HS-5 (cell line): Measurements from ENCODE around the gene PRR15.
"Not testable (repeated sequence)": the region's sequence is repeated elsewhere in the genome, so short reads cannot be mapped to it uniquely, and the experiment has no call there.

Experiments
- DNase-seq: peaks from one replicate; pipeline ENCODE4 v3.0.0-alpha.2; 2012; ENCODE audit warnings: low read depth

Gene PRR15

GRCh38 chr7:29563590-29564495 is at the start of gene PRR15:
TSS of gene PRR15 (plus strand) at chr7:29563835. CDS start at chr7:29566330, 2,495 bp downstream.
- DNase-seq: no peak

GRCh38 chr7:29516491-29516890 is 47.1 kb upstream of the PRR15 start:
- DNase-seq: no peak

GRCh38 chr7:29518616-29519015 is 45.0 kb upstream of the PRR15 start:
- DNase-seq: no peak

GRCh38 chr7:29523728-29524127 is 39.9 kb upstream of the PRR15 start:
- no peak for DNase-seq

- DNase-seq: no peak
These were observed 36.0 kb upstream of the PRR15 start for GRCh38 chr7:29527505-29528108.

- not testable (repeated sequence) for DNase-seq
These were observed 35.1 kb upstream of the PRR15 start for GRCh38 chr7:29528526-29528925.

- DNase-seq: no peak
These were observed 25.2 kb upstream of the PRR15 start for GRCh38 chr7:29538389-29538788.

GRCh38 chr7:29539471-29539870 is 24.2 kb upstream of the PRR15 start:
- no peak for DNase-seq

- no peak for DNase-seq
These were observed 16.2 kb upstream of the PRR15 start for GRCh38 chr7:29547421-29547820.

- DNase-seq: no peak
These were observed 14.8 kb upstream of the PRR15 start for GRCh38 chr7:29548823-29549222.

GRCh38 chr7:29552392-29552791 is 11.2 kb upstream of the PRR15 start:
- DNase-seq: no peak

- DNase-seq: no peak
These were observed 8.6 kb upstream of the PRR15 start for GRCh38 chr7:29555061-29555460.

- DNase-seq: no peak
These were observed 7.0 kb upstream of the PRR15 start for GRCh38 chr7:29556405-29557195.

GRCh38 chr7:29557954-29558353 is 5.7 kb upstream of the PRR15 start:
- DNase-seq: peak; percentile 26

- no peak for DNase-seq
These were observed 2.4 kb upstream of the PRR15 start for GRCh38 chr7:29561271-29561670.

GRCh38 chr7:29562307-29562706 is 1.3 kb upstream of the PRR15 start:
- DNase-seq: no peak

- DNase-seq: peak; percentile 39
These were observed 1.0 kb downstream of the PRR15 start for GRCh38 chr7:29564496-29565223.

- DNase-seq: no peak
These were observed 1.6 kb downstream of the PRR15 start for GRCh38 chr7:29565224-29565630.

GRCh38 chr7:29565634-29565981 is 2.0 kb downstream of the PRR15 start:
- DNase-seq: no peak

- DNase-seq: no peak
These were observed 2.5 kb downstream of the PRR15 start for GRCh38 chr7:29565982-29566746.

GRCh38 chr7:29567174-29567573 is 3.5 kb downstream of the PRR15 start:
- DNase-seq: no peak
